Spleen (tissue), 7 donors: ENCODE data around the gene LCAT.

Experiments
- POLR2A ChIP-seq, 3 donors: fragments of 450-650 bp; IDR thresholded peaks; one replicate each; pipeline ENCODE4 v1.5.1; 2017; ENCODE audit warnings: antibody characterized with exemption in 3 of 3, mild to moderate bottlenecking in 1 of 3
- TF ChIP-seq, protein P1 (sequence below), 11 experiments: fragments of 200-600 bp in 7 of 11; fragments of 450-650 bp in 4 of 11; sonication (generic) in 4 of 11; IDR thresholded peaks in 8 of 11; conservative IDR thresholded peaks in 3 of 11; 1 replicate in 7 of 11; 2 replicates in 4 of 11; pipeline versions ENCODE4 v1.4.0 to v1.8.0; 2016 to 2021; ENCODE audit warnings: antibody characterized with exemption in 11 of 11, inconsistent platforms in 4 of 11, mild to moderate bottlenecking in 1 of 11
- donor health status: DM: no; HTN: no; CAD: no; lungs with moderate emphysema.
- donor health status: DM: no; HTN: no; CAD: no.
- donor health status: DM: no; HTN: no; CAD: no.

DNA sequence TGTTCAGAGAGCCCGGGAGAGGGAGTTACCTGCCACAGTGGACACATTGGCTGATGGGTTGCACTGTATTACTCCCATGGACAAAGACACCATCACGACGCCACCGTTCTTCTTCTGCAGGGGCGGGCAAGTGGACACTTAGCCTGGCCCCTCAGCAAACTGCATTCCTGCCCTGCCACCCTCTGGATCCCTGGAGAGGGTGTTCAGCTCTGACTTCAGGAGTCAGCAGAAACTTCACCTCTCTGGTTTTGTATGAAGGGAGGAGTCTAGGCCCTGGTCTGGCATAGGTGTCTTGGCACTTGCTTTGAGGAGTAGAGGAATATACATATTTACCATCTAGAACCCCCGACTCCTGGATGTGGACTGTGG is 46.1 kb upstream of the LCAT start:
- TF ChIP-seq, protein P1, sequence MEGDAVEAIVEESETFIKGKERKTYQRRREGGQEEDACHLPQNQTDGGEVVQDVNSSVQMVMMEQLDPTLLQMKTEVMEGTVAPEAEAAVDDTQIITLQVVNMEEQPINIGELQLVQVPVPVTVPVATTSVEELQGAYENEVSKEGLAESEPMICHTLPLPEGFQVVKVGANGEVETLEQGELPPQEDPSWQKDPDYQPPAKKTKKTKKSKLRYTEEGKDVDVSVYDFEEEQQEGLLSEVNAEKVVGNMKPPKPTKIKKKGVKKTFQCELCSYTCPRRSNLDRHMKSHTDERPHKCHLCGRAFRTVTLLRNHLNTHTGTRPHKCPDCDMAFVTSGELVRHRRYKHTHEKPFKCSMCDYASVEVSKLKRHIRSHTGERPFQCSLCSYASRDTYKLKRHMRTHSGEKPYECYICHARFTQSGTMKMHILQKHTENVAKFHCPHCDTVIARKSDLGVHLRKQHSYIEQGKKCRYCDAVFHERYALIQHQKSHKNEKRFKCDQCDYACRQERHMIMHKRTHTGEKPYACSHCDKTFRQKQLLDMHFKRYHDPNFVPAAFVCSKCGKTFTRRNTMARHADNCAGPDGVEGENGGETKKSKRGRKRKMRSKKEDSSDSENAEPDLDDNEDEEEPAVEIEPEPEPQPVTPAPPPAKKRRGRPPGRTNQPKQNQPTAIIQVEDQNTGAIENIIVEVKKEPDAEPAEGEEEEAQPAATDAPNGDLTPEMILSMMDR (IDR thresholded peaks at IDR 0.05 in 8 of 11, conservative IDR thresholded peaks at IDR 0.05 in 3 of 11): no peak
- no peak for TF ChIP-seq POLR2A (IDR thresholded peaks at IDR 0.05)
